Measurements from ENCODE around the gene SNRNP200. TPM values are rescaled to one million over a fixed set of nuclear protein-coding genes. Genes with fewer than 3 reads are reported as not detected.

Gene SNRNP200
- total and polyA plus RNA-seq, 4 donors: 65.9 to 106 (median 88.0) TPM

DNA sequence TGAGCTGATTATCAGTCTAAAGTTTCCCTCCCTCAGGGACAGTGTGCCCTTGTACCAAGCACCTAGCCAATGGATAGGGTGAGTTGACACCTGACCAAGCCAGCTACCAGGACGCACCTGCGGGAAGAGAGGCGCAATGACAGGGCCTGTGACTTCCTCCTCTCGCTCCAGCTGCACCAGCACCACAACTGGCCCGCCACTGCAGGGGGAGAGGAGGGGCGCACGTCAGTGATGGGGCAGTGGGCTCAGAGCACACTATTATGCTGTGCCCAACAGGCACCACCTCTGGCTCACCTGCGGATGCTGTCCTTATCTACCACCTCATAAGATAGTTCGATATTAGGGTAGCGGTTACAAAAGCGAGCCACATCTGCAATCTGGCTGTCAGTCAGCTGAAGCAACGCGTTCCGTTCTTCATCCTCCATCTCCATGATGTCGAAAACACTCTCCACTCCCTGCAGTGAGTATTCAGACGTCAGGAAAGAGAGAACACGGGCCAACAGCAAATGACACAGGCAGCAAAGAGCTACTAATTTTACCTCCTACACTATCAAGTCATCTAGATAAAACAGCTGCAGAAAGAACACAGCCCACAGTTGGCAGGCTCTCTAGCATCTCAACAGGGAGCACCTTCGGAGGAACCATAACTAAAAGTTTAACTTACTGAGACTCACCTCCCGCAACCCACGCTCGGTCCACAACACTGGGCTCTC, 28.4 kb downstream of the SNRNP200 start:
- DNase-seq (no peak), ATAC-seq (ENCODE audit: insufficient read depth, low FRiP score) (no peak)
- TF ChIP-seq, protein P1, sequence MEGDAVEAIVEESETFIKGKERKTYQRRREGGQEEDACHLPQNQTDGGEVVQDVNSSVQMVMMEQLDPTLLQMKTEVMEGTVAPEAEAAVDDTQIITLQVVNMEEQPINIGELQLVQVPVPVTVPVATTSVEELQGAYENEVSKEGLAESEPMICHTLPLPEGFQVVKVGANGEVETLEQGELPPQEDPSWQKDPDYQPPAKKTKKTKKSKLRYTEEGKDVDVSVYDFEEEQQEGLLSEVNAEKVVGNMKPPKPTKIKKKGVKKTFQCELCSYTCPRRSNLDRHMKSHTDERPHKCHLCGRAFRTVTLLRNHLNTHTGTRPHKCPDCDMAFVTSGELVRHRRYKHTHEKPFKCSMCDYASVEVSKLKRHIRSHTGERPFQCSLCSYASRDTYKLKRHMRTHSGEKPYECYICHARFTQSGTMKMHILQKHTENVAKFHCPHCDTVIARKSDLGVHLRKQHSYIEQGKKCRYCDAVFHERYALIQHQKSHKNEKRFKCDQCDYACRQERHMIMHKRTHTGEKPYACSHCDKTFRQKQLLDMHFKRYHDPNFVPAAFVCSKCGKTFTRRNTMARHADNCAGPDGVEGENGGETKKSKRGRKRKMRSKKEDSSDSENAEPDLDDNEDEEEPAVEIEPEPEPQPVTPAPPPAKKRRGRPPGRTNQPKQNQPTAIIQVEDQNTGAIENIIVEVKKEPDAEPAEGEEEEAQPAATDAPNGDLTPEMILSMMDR (IDR thresholded peaks at IDR 0.05; ENCODE audit: control extremely low read depth, extremely low read depth): no peak
- no peaks in the 10 kb centered on the region for H3K9me3 ChIP-seq (ENCODE audit: control insufficient read depth in 4 of 4, insufficient read depth in 3 of 4, low read length in 3 of 4)
- H3K9ac ChIP-seq (ENCODE audit: insufficient read depth in 1 of 2, low read length in 2 of 2): no peak overlapping the region
- no peaks in the 10 kb centered on the region for H3K27me3 ChIP-seq (ENCODE audit: control insufficient read depth in 3 of 3, insufficient read depth in 3 of 3, low read length in 2 of 3)
- no peaks in the 10 kb centered on the region for H3K4me1 ChIP-seq (ENCODE audit: control insufficient read depth in 5 of 5, insufficient read depth in 5 of 5, low read length in 5 of 5)
- no peak overlapping the region for H3K4me3 ChIP-seq
- H3K36me3 ChIP-seq (ENCODE audit: control insufficient read depth in 4 of 4, insufficient read depth in 4 of 4, low read length in 4 of 4): peaks cover 25 to 59% (median 56%) of the 10 kb centered on the region in 4 donors
- 92 to 95% methylated on average over 21 of the region's 21 CpGs for WGBS, 2 donors
- H3K27ac ChIP-seq (ENCODE audit: low read depth in 1 of 2, low read length in 1 of 2): no peak overlapping the region

DNA sequence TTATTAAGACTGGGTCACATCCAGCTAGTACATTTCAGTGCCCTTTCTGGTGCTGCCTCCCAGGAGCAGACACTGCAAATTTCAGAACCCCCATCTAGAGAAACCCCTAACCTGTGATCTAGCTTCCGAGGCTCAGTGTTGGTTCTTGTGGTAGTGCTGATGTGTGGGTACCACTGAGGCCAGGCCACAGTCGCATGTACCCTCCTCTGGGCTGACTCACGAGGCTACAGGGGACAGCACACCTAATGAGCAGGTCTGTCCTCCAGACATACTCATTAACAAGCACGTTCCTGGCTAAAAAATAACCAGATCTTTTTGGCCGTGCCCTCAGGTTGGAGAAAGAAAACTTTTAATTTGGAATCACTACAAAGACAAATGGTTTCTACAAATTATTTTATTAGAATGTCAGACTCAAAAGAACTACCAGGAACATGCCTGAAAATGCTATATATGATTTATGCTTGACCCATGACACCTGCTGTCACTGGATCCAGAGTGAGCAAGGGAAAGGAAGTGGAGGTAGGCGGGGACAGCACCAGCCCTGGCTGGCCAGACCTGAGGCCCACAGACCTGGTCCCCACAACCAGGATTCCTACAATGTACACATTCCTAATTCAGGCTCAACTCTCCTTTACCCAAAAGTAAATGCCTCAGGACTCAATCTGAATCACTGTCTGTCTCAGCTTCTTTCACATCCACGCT, 30.8 kb downstream of the SNRNP200 start:
- no peak overlapping the region for H3K27ac ChIP-seq (ENCODE audit: low read depth in 1 of 2, low read length in 1 of 2)
- H3K9me3 ChIP-seq (ENCODE audit: control insufficient read depth in 4 of 4, insufficient read depth in 3 of 4, low read length in 3 of 4): no peaks in the 10 kb centered on the region
- DNase-seq: no peak
- 88 to 90% methylated on average over 7 of the region's 7 CpGs for WGBS, 2 donors
- no peak for ATAC-seq (ENCODE audit: insufficient read depth, low FRiP score)
- no peaks in the 10 kb centered on the region for H3K4me1 ChIP-seq (ENCODE audit: control insufficient read depth in 5 of 5, insufficient read depth in 5 of 5, low read length in 5 of 5)
- H3K27me3 ChIP-seq (ENCODE audit: control insufficient read depth in 3 of 3, insufficient read depth in 3 of 3, low read length in 2 of 3): no peaks in the 10 kb centered on the region
- TF ChIP-seq, protein P1 (IDR thresholded peaks at IDR 0.05; ENCODE audit: control extremely low read depth, extremely low read depth): no peak
- peaks cover 30 to 57% (median 53%) of the 10 kb centered on the region in 4 donors for H3K36me3 ChIP-seq (ENCODE audit: control insufficient read depth in 4 of 4, insufficient read depth in 4 of 4, low read length in 4 of 4)
- no peak overlapping the region for H3K9ac ChIP-seq (ENCODE audit: insufficient read depth in 1 of 2, low read length in 2 of 2)
- H3K4me3 ChIP-seq: no peak overlapping the region

DNA sequence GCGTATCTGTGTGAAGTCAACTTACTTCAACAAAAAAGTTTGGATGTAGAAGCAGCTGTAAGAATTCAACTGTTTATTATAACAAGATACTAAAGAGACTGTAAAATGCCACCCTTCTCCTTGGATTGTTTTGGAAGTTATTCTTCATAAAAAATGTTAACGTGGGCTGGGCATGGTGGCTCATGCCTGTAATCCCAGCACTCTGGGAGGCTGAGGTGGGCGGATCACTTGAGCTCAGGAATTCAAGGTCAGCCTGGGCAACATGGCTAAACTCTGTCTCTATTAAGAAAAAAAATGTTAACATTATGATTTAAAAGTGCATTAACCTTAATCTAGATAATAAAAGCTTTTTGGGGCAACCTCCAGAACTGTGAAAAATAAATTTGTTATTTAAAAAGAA, 31.6 kb downstream of the SNRNP200 start:
- ATAC-seq (ENCODE audit: insufficient read depth, low FRiP score): no peak
- H3K36me3 ChIP-seq (ENCODE audit: control insufficient read depth in 4 of 4, insufficient read depth in 4 of 4, low read length in 4 of 4): peaks cover 22 to 57% (median 52%) of the 10 kb centered on the region in 4 donors
- no peaks in the 10 kb centered on the region for H3K27me3 ChIP-seq (ENCODE audit: control insufficient read depth in 3 of 3, insufficient read depth in 3 of 3, low read length in 2 of 3)
- H3K4me3 ChIP-seq: no peak overlapping the region
- DNase-seq: no peak
- no peak overlapping the region for H3K27ac ChIP-seq (ENCODE audit: low read depth in 1 of 2, low read length in 1 of 2)
- TF ChIP-seq, protein P1 (IDR thresholded peaks at IDR 0.05; ENCODE audit: control extremely low read depth, extremely low read depth): no peak
- no peaks in the 10 kb centered on the region for H3K9me3 ChIP-seq (ENCODE audit: control insufficient read depth in 4 of 4, insufficient read depth in 3 of 4, low read length in 3 of 4)
- no peaks in the 10 kb centered on the region for H3K4me1 ChIP-seq (ENCODE audit: control insufficient read depth in 5 of 5, insufficient read depth in 5 of 5, low read length in 5 of 5)
- WGBS, 2 donors: 82 to 87% methylated on average over 3 of the region's 3 CpGs
- H3K9ac ChIP-seq (ENCODE audit: insufficient read depth in 1 of 2, low read length in 2 of 2): no peak overlapping the region
